ENCODE measurements around the gene CALHM4.
A peak's percentile ranks its signal among the peaks of the same experiment; 100 is the strongest.

Gene CALHM4

DNA sequence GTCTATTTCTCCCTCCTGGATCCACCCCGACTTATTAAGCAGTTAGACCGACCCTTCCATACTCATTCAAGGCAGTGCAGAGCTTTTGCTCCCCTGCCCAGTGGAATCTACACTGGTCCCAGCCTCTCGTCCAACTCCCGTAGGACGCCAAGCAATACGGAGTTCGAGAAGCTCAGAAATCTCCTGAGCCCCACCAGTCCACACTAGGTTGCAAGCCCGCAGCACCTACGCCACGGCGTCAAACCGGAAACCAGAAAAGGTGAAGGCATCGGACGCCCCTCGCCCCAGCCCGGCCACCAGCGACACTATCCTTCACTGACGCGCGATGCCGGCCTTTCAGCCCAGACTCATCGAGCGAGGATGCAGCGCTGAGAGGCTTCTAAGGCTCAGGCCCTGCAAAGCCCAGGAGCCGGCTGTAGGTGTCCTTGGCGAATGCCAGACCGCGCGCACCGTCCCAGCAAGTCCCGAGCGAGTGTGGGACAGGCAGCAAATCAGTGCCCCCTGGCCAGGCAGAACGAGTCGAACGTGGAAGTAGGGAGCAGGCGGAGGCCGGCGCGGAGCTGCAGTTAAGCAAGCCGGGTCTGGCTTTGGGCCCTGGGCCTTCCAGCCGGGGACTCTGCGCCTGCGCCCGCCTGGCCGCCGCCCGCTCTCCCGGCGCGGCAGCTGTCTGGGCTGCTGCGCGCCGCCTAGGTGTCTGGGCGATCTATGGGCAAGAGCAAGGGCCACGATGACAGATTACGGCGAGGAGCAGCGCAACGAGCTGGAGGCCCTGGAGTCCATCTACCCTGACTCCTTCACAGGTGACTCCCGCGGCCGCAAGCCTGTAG lies 17.5 kb downstream of the CALHM4 start, which contains the start of gene RWDD1:
TSS of gene RWDD1 (plus strand) at position 649 of the 827 bp plus-strand sequence. CDS start at position 728, 79 bp downstream.
- DNase-seq (ENCODE audit: low read depth), result peak; percentile 100
- H3K4me3 ChIP-seq (replicated peaks; ENCODE audit: low read depth, low read length), result peak within 1 kb of the TSS; percentile 84
- TF ChIP-seq CTCF (IDR thresholded peaks at IDR 0.05; ENCODE audit: low read length, missing control alignments), result no peak

GRCh38 chr6:116571683-116572000 lies 18.1 kb downstream of the CALHM4 start:
- TF ChIP-seq CTCF (IDR thresholded peaks at IDR 0.05; ENCODE audit: low read length, missing control alignments), result no peak
- H3K4me3 ChIP-seq (replicated peaks; ENCODE audit: low read depth, low read length), result peak overlapping the region; percentile 84
- no peak for DNase-seq (ENCODE audit: low read depth)

- peak; percentile 42 for DNase-seq (ENCODE audit: low read depth)
- H3K4me3 ChIP-seq (replicated peaks; ENCODE audit: low read depth, low read length), result peak overlapping the region; percentile 84
These were observed 18.6 kb downstream of the CALHM4 start for GRCh38 chr6:116572162-116572561.

GRCh38 chr6:116575227-116575626 lies 21.7 kb downstream of the CALHM4 start:
- no peak for DNase-seq (ENCODE audit: low read depth)
- H3K4me3 ChIP-seq (replicated peaks; ENCODE audit: low read depth, low read length), result no peak overlapping the region
- no peak for TF ChIP-seq CTCF (IDR thresholded peaks at IDR 0.05; ENCODE audit: low read length, missing control alignments)

More at GRCh38 chr6:116572162-116572561, 18.6 kb downstream of the CALHM4 start:
- no peak for TF ChIP-seq CTCF (IDR thresholded peaks at IDR 0.05; ENCODE audit: low read length, missing control alignments)

DNA sequence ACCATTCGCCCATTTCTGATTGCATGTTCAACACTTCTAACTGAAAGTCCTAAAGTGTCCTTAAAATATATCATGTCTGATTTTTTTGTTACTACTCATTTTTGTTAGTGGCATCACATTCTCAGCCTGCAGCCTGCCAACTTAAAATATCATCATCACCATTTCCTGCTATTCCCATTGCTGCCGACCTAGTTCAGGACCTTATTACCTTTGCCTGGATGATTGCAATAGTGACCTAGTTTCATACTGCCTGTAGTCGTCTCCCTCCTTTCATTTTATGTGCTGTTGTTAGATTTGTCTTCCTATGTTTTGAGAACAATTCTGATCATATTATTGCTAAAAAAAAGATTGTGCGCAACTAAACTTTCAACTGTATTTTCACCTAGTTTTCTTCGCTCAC lies 23.9 kb downstream of the CALHM4 start:
- H3K4me3 ChIP-seq (replicated peaks; ENCODE audit: low read depth, low read length), result no peak overlapping the region
- DNase-seq (ENCODE audit: low read depth), result no peak

DNA sequence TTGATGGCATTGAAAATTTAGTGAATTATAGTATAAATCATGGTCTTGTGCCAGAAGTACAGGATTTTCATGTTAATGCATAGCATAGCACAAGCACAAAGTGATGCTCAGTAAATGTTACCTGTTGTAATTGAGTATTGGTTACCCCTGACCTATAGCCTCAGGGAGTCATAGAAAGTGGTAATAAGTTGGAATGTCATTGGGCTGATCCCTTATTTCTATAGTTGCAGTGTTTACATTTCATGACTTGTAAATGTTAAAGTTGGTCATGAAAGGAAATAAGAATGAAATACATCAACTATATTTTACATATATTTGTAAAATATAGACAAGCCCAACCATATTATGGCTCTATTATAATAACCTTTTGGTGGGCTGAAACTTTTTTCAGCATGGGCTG lies 24.8 kb downstream of the CALHM4 start:
- H3K4me3 ChIP-seq (replicated peaks; ENCODE audit: low read depth, low read length), result no peak overlapping the region
- DNase-seq (ENCODE audit: low read depth), result no peak
- TF ChIP-seq CTCF (IDR thresholded peaks at IDR 0.05; ENCODE audit: low read length, missing control alignments), result no peak

More for the DNA sequence above, 23.9 kb downstream of the CALHM4 start:
- no peak for TF ChIP-seq CTCF (IDR thresholded peaks at IDR 0.05; ENCODE audit: low read length, missing control alignments)

DNA sequence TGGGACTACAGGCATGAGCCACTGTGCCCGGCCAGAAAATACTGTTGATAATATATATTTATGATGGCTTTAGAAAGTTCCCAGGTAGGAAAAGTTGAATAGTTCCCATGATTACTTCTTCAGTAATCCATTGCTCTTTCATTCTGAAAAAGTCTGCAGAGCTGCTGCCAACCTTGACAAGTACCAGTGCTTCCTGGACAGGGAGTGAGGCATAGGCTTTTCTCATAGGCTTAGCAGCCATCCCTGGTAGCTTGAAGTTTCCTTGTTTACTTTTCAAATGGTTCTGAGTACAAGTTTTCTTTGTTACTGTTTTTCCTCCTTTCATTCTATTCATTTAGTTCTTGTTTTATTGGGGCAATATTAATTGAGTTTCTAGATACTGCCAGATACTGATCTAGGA lies 25.6 kb downstream of the CALHM4 start:
- peak; percentile 28 for DNase-seq (ENCODE audit: low read depth)
- no peak for TF ChIP-seq CTCF (IDR thresholded peaks at IDR 0.05; ENCODE audit: low read length, missing control alignments)
- H3K4me3 ChIP-seq (replicated peaks; ENCODE audit: low read depth, low read length), result no peak overlapping the region

Data from fibroblast of pulmonary artery (primary cell).